HG02763 (cell line): ENCODE results near the gene PSTK.

Source experiments
- ATAC-seq: cut with Tn5 transposase; IDR thresholded peaks from one replicate; pipeline ENCODE4 v1.9.1; 2021; ENCODE audit warnings: mild to moderate bottlenecking, moderate library complexity; ENCODE audit not compliant: unreplicated experiment

Gene PSTK, protein sequence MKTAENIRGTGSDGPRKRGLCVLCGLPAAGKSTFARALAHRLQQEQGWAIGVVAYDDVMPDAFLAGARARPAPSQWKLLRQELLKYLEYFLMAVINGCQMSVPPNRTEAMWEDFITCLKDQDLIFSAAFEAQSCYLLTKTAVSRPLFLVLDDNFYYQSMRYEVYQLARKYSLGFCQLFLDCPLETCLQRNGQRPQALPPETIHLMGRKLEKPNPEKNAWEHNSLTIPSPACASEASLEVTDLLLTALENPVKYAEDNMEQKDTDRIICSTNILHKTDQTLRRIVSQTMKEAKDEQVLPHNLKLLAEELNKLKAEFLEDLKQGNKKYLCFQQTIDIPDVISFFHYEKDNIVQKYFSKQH

DNA sequence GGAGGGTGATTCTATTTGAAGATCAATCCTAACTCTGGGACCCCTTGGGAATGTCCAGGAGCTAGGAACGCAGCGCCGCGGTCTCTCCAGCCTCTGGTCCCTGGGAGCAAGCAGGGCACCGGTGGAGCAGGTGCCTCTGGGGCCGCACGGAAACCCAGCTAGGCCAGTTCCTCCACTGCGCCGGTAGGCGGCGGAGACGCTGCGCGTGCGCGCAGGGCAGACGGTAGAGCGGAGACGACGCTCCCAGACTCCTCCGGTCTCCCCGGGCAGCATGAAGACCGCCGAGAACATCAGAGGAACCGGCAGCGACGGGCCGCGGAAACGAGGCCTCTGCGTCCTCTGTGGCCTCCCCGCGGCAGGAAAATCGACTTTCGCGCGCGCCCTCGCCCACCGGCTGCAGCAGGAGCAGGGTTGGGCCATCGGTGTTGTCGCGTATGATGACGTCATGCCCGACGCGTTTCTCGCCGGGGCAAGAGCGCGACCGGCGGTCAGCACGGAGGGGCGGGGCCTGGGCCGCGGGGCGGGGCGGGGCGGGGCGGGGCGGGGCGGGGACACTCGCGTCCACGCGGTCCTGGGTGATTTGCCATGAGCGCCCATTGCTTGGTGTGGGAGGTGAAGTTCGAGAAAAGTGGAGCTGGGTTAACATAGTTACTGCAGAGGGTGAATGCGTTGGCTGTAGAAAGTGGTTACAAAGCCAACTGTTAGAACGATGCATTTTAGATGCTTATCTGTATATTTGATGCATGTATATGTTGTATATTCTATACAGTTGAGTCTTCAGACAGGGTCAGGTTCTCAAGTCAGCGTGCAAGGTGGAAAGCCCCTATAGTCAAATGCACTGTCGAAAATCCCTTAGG lies at the start of gene PSTK:
Gene PSTK (plus strand): TSS at position 193 of the 857 bp plus-strand sequence. CDS start 79 bp downstream, at position 272.
- ATAC-seq: peak; percentile 97

DNA sequence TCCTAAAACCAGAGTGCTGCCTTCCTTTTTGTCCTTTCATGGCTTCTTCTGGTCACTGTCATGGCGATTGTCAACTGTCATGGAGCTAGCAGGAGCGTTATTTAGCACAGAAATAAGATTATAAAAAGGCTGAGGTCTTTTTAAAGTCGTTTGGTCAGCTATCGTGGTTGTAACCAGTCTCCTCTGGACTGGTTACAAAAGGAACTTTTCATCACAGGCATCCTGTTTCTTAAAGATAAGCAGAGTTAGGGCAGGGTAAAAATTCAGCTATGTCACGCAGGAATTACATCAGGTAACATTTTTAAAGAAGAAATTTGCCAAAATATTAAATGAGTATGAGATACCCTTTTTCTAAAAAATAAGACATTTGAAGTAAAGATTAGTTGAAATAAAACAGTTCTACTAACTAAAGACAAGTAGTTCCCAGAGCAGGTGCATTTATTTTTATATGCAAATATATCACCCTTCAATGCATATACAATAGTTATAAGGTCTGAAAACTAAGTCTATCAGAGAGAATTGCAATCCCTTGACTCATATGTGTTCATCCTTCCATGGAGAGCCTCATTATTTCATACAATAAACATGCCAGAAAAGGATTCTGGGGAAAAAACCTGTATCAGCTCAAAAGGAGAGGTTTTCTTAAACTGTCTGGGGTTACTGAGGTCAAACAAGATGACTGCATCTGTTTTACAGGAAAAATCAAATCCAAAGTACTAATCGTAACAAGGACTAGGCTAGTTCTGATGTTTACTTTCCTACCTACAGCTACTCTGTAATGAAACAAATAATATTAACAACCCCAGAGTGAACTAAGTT lies 48.9 kb upstream of the PSTK start:
- ATAC-seq: no peak

DNA sequence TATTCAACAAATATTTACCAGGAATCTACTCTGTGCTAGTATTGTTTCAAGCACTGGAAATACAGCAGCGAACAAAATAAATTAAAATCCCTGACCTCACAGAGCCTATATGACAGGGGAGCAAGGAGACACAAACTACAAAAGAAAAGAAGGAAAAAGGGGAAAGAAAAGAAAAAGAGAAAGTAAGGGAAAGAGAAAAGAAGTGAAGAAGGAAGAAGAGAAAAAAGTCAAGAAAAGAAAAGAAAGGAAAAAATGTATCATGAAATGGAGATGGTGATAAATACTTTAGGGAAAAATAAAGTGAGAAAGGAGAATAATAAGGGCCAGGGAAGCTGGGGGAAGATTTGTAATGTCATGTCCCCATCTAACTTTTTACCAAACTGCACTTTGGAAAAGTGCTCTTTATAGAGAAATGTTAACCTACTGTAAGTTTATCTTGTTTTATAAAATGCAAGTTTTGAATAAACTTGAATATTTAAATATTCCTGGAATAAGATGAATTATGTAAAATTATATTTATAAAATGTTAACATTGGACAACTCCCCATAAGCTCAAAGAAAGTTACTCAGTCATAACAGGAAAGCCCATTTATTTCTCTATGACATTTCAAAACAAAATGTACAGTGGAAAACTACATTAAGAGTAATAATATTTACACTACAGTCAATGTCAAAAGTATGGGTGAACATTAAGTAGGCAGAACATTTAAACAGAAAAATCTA lies 40.9 kb upstream of the PSTK start:
- ATAC-seq: no peak

DNA sequence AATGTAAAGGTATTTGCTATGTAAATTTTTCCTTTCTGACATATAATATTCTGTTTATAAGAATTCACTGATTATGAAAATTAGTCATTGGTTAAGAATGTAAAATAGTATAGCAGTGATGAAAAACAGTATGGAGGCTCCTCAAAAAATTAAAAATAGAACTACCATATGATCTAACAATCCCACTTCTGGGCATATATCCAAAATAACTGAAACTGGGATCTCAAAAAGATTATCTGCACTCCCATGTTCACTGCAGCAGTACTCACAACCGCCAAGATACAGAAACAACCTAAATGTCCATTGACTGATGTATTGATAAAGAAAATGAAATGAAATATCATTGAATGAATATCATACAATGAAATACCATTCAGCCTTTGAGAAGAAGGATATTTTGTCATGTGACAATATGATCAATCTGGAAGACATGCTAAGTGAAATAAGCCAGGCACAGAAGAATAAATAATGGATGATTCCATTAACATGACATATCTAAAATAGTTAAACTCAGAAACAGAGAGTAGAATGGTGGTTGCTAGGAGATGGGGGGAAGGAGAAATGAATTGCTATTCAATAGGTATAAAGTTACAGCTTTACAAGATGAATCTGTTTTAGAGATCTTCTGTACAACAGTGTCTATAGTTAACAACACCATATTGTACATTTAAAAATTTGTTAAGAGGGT lies 40.2 kb upstream of the PSTK start:
- no peak for ATAC-seq

DNA sequence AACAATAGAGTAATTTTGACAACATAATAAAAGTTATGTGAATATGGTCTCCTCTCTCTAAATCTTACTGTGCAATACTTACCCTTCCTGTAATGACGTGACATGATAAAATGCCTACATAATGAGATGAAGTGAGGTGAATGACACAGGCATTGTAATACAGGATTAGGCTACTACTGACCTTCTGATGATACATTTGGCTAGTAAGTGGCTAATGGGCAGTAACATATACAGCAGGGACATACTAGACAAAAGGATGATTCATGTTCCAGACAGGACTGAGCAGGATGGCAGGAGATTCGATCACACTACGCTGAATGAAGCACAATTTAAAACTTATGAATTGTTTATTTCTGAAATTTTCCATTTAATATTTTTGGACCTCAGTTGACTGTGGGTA lies 30.9 kb upstream of the PSTK start:
- no peak for ATAC-seq

DNA sequence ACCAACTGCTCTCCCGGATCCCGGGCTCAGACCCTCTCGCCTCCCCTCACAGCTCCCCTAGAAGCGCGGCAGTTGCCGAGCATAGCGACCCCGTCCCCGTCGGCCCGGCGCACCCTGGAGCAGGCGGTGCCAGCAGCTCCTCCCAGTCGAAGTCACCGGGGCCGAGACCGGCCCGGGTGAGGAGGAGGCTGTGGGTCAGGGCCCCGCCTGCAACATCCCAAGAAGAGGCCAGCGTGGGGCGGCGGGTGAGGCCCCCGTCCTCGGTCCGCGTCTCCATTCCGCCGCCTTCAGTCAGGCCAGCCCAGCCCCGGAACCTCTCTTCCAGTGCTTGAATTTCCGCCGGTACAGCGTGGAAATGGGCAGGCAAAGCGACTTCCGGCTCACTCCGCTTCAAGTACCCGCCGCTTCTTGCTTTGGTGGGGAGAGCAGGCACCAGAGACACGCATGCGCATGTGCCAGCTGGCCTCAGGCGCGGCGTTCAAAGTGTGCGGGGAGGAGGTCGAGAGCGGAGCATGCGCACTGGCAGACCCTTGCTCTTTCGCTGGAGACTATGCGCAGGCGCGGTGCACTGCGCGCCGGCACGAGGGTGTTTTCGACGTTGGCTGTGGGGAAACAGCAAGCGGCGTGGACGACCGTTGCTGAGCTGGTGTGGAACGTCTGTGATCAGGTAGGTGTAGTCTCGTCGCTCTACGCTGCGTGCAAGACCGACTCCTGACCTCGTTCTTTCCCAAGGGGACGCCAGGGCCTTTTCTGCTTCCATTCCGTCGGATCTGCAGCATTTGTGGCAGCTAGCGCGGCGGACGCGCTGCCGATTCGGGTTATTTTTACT lies 26.1 kb upstream of the PSTK start, which contains the start of gene C10orf88:
Gene C10orf88 (minus strand): TSS at position 326 of the 829 bp plus-strand sequence. CDS start 49 bp downstream, at position 277.
- peak; percentile 96 for ATAC-seq

DNA sequence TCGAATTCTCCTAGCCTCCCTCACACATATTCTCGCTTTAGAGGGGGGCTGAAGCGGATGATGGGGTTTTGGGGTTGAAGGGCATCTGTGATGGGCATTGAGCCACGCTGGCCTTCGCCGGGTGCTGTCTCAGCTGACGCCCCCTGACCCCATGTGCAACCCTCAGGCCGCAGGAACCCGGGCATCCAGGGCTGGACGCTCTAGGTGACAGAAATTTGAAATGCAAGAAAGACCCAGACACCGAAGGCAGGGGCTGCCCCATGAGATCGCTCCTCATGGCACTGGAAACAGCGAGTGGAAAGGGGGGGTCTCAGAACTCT lies 25.5 kb upstream of the PSTK start:
- no peak for ATAC-seq

DNA sequence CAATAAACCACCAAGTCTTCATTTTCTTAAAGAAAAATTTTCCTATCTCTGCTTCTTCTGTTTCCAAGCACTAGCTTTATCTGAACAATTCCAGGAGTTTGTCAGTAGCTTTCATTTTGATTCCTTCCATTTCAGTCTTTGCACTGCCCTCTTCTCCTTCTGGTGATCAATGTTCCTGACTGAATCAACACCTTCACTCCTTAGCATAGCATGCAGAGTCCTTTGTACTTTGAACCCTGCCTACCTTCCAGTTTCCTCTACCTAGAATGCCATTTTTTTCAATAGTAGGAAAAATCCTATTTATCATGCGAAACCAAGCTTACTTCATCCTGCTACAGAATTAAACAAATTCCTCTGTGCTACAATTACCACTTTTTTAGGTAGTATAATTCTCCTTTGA lies 24.3 kb upstream of the PSTK start:
- no peak for ATAC-seq

DNA sequence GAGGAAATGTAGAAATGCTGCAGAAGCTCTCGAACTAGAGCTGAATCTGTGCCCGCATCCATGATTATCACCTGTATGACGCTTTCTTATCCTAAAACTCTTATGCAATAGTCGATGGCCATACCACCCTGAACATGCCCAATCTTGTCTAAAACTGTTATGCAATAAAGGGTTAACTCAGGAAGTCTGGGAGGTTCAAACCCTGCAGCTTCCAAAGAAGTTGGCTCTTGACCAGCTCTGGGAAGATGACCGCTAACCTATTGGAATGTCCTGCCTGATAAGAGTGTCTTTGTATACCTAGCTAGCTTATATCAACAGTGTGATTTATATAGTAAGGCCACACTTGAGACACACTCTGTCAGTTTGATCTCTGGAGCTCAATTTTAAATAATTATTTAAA lies 22.7 kb upstream of the PSTK start:
- no peak for ATAC-seq

DNA sequence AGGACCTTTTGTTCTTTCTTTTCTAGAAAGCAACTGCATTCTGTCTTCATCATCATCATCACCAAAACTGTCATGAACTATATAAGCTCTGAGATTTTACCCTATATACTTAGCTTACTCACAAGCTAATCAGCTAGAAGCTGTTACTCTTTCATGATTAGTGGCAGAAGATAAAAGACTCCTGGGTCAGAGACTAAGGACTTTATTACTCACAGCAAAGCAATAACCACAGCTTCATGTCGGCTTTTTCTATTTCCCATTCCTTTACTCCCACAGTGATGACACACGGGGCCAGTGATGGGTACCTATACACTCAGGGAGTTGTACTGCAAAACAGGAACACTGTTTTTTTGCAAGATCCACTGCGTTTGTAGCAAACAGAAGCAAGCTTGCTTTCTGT lies 17.8 kb upstream of the PSTK start:
- no peak for ATAC-seq

DNA sequence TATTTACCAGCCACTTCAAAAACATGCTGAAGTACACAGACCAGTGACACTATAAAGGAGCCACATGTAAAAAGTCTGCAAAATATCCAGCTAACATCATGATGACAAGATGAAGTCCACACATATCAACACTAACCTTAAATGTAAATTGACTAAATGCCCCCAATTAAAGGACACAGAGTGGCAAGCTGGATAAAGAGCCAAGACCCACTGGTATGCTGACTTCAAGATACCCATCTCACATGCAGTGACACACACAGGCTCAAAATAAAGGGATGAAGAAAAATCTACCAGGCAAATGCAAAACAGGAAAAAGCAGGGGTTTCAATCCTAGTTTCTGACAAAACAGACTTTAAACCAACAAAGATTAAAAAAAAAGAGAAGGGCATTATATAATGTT lies 13.3 kb upstream of the PSTK start:
- ATAC-seq: no peak

DNA sequence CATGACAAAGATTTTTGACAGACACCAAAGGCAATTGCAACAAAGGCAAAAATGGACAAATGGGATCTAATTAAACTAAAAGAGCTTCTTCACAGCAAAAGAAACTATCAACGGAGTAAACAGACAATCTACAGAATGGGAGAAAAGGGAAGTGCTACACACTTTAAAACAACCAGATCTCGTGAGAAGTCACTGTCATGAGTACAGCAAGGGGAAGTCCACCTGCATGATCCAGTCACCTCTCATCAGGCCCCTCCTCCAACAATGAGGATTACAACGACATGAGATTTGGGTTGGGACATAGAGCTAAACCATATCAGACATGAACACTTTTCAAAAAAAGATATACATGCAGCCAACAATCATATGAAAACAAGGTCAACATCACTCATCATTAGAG lies 11.5 kb upstream of the PSTK start:
- ATAC-seq: no peak

DNA sequence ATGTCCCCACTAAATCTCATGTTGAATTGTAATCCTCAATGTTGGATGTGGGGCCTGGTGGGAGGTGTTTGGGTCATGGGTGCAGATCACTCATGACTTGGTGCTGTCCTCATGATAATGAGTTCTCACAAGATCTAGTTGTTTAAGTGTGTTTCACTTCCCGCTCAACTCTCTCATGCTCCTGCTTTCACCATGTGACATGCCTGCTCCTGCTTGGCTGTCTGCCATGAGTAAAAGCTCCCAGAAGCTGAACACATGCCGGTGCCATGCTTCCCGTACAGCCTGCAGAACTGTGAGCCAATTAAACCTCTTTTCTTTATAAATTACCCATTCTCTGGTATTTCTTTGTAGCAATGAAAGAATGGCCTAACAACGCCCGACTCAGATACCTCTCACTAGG lies 6.2 kb upstream of the PSTK start:
- no peak for ATAC-seq

DNA sequence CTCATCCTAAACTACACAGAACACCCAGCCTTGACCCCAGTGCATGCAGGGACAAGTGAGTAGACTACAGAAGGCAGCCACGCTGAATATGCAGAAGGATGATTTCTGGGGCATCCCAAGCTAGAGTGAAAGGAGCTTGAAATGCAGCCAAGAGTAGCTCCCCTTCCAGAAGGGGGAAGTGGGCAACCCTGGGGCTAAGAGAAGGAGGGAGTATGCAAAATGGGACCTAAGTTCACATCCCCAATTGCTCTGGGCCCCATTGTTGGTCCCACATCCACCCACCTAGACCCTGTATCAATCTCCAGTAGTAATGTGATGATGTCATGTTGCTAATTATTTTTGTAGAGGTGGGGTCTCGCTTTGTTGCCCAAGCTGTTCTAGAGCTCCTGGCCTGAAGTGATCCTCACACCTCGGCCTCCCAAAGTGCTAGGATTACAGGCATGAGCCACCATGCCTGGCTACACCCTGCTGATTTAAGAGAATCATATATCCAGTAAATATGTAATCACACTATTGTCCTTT lies 5.6 kb upstream of the PSTK start:
- ATAC-seq: no peak

DNA sequence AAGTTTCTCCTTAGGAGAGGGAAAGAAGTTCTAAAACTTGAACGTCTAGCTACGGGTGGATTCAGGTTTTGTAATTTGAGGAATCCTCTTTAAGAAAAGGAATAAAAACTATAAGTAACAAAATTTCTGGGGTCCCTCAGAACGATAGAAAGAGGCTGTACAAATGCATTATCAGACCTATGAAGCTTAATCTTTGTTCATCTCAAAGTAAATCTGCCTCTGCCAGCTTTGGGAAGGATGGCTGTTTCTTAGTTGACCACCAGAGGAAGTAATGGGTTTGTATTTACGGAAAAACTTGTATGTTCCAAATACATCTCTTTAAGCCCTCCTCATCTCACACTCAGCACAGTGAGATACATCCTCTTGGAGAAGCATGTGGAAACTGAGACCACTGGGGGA lies 864 bp downstream of the PSTK start:
- no peak for ATAC-seq

DNA sequence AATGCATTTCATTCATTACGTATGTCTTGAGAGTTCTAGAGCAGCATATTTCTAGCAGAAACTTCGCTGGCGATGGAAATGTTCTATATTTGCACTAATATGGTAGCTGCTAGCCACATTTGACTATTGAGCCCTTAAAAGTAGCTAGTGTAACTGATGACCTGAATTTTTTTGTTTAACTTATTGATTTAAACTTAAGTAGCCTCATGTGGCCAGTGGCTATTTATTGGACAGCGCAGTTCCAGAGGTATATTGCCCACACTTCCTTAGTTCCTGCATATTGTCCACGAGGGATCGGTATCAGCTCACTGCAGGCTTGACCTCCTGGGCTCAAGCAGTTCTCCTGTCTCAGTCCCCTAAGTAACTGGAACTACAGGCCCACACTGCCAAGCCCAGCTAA lies 3.7 kb downstream of the PSTK start:
- no peak for ATAC-seq

DNA sequence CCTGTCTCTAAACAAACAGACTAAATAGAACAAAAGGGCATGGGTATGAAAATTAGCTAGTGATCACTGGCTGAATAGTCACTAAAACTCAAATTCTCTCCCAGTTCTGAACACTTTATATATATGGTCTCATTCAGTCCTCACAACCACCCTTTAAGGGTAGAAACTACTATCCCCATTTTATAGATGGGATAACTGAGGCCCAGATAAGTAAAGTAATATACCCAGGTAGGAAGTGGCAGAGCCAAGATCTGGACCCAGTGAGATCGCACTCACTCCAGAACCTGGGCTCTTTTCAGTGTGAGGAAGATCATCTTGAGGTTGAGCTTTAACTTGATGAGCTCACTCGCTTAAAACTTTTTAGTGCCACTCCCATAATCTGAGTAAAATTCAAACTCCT lies 4.5 kb downstream of the PSTK start:
- no peak for ATAC-seq

DNA sequence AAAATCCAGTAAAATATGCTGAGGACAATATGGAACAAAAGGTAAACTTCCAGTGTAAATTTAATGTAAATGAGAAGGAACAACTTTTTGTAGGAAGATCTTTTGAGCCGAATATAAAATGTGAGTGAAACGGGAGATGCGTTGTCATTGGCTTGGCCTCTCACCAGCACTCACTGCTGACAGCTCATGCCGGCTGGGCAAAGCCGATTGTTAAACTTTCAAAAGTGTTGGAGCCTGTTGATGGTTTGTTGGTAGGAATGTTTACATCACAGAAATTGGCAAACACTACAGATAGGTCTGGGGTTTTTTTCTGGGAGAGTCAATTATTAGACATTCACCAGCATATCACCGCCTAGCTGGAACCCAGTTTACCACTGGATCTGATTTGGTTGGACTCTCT lies 6.1 kb downstream of the PSTK start:
- no peak for ATAC-seq

DNA sequence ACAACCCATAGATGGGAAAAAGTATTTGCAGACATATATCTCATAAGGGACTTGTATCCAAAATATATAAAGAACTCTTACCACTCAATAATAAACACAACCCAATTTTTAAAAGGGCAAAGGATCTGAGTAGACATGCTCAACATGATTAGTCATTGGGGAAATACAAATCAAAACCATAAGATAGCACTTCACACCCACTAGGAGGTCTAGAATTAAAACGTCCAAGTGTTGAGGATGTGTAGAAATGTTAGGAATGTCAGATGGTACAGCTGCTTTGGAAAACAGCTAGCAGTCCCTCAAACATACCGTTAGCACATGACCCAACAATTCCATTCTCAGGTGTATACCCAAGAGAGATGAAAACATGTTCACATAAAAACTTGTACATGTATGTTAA lies 8.3 kb downstream of the PSTK start:
- ATAC-seq: no peak
